Forelimb muscle (tissue), 1 donor: ENCODE data around the gene EPN3. TPM values are rescaled to one million over a fixed set of nuclear protein-coding genes. Genes with fewer than 3 reads are reported as not detected.

Experiments used
- DNase-seq: peaks from one replicate; pipeline ENCODE4 v3.0.0-alpha.2; 2013; ENCODE audit warnings: low read depth
- polyA plus RNA-seq: library from polyadenylated mRNA; unstranded; fragments of 120-200 nt; gene quantifications from one replicate; pipeline ENCODE4 v1.2.1, GENCODE V29; 2013; ENCODE audit not compliant: insufficient read length

EPN3 gene
- polyA plus RNA-seq, 1 donor = 0.97 TPM

- no peak for DNase-seq
Measured at GRCh38 chr17:50586421-50587247, 54.1 kb downstream of the EPN3 start.

GRCh38 chr17:50587571-50587970 lies 55.0 kb downstream of the EPN3 start:
- DNase-seq = no peak

GRCh38 chr17:50588391-50589049 lies 56.0 kb downstream of the EPN3 start:
- DNase-seq = no peak

- no peak for DNase-seq
Measured at GRCh38 chr17:50589095-50589705, 56.7 kb downstream of the EPN3 start.

- no peak for DNase-seq
Measured at GRCh38 chr17:50590946-50591737, 58.6 kb downstream of the EPN3 start.

GRCh38 chr17:50593321-50593720 lies 60.8 kb downstream of the EPN3 start:
- DNase-seq = no peak

Other genes with a start within 250 kb of the EPN3 start
- gene XYLT2, start 186.6 kb upstream of the EPN3 start, polyA plus RNA-seq = 26.2 TPM
- 52.8 TPM for gene MRPL27, start 159.6 kb upstream of the EPN3 start, polyA plus RNA-seq
- gene EME1, start 159.5 kb upstream of the EPN3 start, polyA plus RNA-seq = 4.8 TPM
- 44.4 TPM for gene LRRC59, start 135.2 kb upstream of the EPN3 start, polyA plus RNA-seq
- 62.3 TPM for gene ACSF2, start 106.5 kb upstream of the EPN3 start, polyA plus RNA-seq
- gene CHAD, start 63.9 kb upstream of the EPN3 start, polyA plus RNA-seq = 4.0 TPM
- gene RSAD1, start 53.9 kb upstream of the EPN3 start, polyA plus RNA-seq = 37.3 TPM
- gene MYCBPAP, start 24.3 kb upstream of the EPN3 start, polyA plus RNA-seq = 0.52 TPM
- 24.3 TPM for gene SPATA20, start 14.4 kb downstream of the EPN3 start, polyA plus RNA-seq
- 6.6 TPM for gene CACNA1G, start 28.0 kb downstream of the EPN3 start, polyA plus RNA-seq
- gene ABCC3, start 102.1 kb downstream of the EPN3 start, polyA plus RNA-seq = 0.39 TPM
- gene ANKRD40, start 175.2 kb downstream of the EPN3 start, polyA plus RNA-seq = 44.4 TPM
- gene LUC7L3, start 186.9 kb downstream of the EPN3 start, polyA plus RNA-seq = 299 TPM
- gene ANKRD40CL, start 234.8 kb downstream of the EPN3 start, polyA plus RNA-seq = 0.30 TPM